ENCODE results near the gene CDH23. TPM values are rescaled to one million over a fixed set of nuclear protein-coding genes. Genes with fewer than 3 reads are reported as not detected.
A peak's percentile ranks its signal among the peaks of the same experiment; 100 is the strongest.

Gene CDH23
- total and polyA plus RNA-seq, 7 donors: 1.00 to 3.8 (median 1.9) TPM

- H3K27me3 ChIP-seq (ENCODE audit: insufficient read depth in 3 of 3, low read length in 2 of 3): no peaks in the 10 kb centered on the region
- no peaks in the 10 kb centered on the region for H3K9me3 ChIP-seq
- peak in 2 of 4 donors; percentile 9 to 31 for ATAC-seq
- H3K4me1 ChIP-seq: peaks cover 17% of the 10 kb centered on the region
- H3K36me3 ChIP-seq (ENCODE audit: insufficient read depth in 1 of 2, low read depth in 1 of 2): no peaks in the 10 kb centered on the region
- H3K4me3 ChIP-seq: no peak overlapping the region
- DNase-seq: no peak
- TF ChIP-seq CTCF (IDR thresholded peaks at IDR 0.05): no peak
- H3K27ac ChIP-seq: peak overlapping the region; percentile 63
- intact Hi-C loops (cut with DNase I): no loop called here
- WGBS, 3 donors: 61 to 65% (median 63%) methylated on average over 12 of the region's 12 CpGs
These were observed 330.5 kb downstream of the CDH23 start for GRCh38 chr10:71727105-71727737.

GRCh38 chr10:71727738-71728737 lies 331.3 kb downstream of the CDH23 start:
- H3K27me3 ChIP-seq (ENCODE audit: insufficient read depth in 3 of 3, low read length in 2 of 3): no peaks in the 10 kb centered on the region
- 8 to 12% (median 11%) methylated on average over 8 of the region's 8 CpGs for WGBS, 3 donors
- H3K4me1 ChIP-seq: peaks cover 17% of the 10 kb centered on the region
- H3K9me3 ChIP-seq: no peaks in the 10 kb centered on the region
- ATAC-seq (peak; percentile 42 to 73 (median 62)), DNase-seq (peak; percentile 54 to 81)
- intact Hi-C loops (cut with DNase I): no loop called here
- peak overlapping the region; percentile 63 for H3K27ac ChIP-seq
- TF ChIP-seq CTCF (IDR thresholded peaks at IDR 0.05): no peak
- no peaks in the 10 kb centered on the region for H3K36me3 ChIP-seq (ENCODE audit: insufficient read depth in 1 of 2, low read depth in 1 of 2)
- no peak overlapping the region for H3K4me3 ChIP-seq

- peak in 1 of 4 donors; percentile 25 for ATAC-seq
- Histone ChIP-seq H3K36me3 (ENCODE audit: insufficient read depth in 1 of 2, low read depth in 1 of 2) (no peaks in the 10 kb centered on the region), H3K27ac (no peak overlapping the region), H3K4me3 (no peak overlapping the region), H3K9me3 (no peaks in the 10 kb centered on the region), H3K27me3 (ENCODE audit: insufficient read depth in 3 of 3, low read length in 2 of 3) (no peaks in the 10 kb centered on the region), H3K4me1 (peaks cover 17% of the 10 kb centered on the region)
- intact Hi-C loops (cut with DNase I): no loop called here
- peak in 1 of 2 donors; percentile 76 for DNase-seq
- TF ChIP-seq CTCF (IDR thresholded peaks at IDR 0.05): no peak
- 60 to 68% (median 61%) methylated on average over 10 of the region's 10 CpGs for WGBS, 3 donors
These were observed 332.5 kb downstream of the CDH23 start for GRCh38 chr10:71729161-71729636.

GRCh38 chr10:71731791-71732190 lies 335.1 kb downstream of the CDH23 start:
- Histone ChIP-seq H3K36me3 (ENCODE audit: insufficient read depth in 1 of 2, low read depth in 1 of 2) (no peaks in the 10 kb centered on the region), H3K27ac (no peak overlapping the region), H3K9me3 (no peaks in the 10 kb centered on the region), H3K4me1 (peaks cover 28% of the 10 kb centered on the region), H3K4me3 (no peak overlapping the region), H3K27me3 (ENCODE audit: insufficient read depth in 3 of 3, low read length in 2 of 3) (no peaks in the 10 kb centered on the region)
- no peak for TF ChIP-seq CTCF (IDR thresholded peaks at IDR 0.05)
- DNase-seq: no peak
- ATAC-seq: no peak
- intact Hi-C loops (cut with DNase I): no loop called here
- WGBS, 3 donors: 94 to 98% (median 94%) methylated on average over 12 of the region's 12 CpGs

All from psoas muscle (tissue), 8 donors.